Measurements from ENCODE around the gene ZDHHC11.

The ZDHHC11 gene

GRCh38 chr5:889075-889710 lies 38.4 kb upstream of the ZDHHC11 start:
- H3K4me3 ChIP-seq (ENCODE audit: low read depth, low read length), result no peak overlapping the region
- no peak for TF ChIP-seq CTCF (IDR thresholded peaks at IDR 0.05; ENCODE audit: insufficient read depth, low read depth, low read length, missing control alignments)
- DNase-seq (ENCODE audit: low read depth), result no peak

- DNase-seq (ENCODE audit: low read depth), result no peak
- H3K4me3 ChIP-seq (ENCODE audit: low read depth, low read length), result no peak overlapping the region
Observed at GRCh38 chr5:888638-889035, 37.9 kb upstream of the ZDHHC11 start.

DNA sequence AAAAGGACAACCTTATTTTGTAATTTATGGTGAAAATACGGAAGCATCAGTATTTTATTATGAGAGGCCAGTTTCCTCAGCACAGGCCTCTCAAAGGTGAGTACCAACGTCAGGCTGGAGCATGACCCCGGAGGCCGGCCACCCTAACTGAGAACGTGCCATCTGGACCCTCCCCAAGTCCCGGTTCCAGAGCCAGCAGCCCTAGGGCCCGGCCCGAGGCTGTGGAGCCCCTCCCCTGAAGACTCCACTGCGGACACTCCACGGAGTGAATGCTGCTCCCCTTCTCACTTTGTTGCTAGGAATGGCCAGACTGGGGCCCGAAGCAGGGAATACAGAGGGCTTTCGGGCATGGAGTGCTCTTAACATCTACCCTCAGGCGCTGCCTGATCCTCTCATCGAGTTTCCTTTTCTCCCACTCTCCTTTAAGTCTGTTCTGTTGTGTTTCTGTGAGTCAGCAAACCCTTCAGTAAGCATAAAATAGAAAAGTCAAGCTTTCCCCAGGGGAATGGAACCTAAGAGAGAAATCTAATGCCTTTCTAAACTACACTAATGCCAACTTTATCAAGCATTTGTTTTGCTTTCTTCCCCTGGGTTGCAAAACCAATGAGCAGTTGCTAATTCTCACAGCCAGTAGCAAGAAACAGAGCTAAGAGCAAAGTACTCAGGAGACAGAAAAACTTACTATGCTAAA lies 37.3 kb upstream of the ZDHHC11 start:
- TF ChIP-seq CTCF (IDR thresholded peaks at IDR 0.05; ENCODE audit: insufficient read depth, low read depth, low read length, missing control alignments), result no peak
- DNase-seq (ENCODE audit: low read depth), result no peak
- H3K4me3 ChIP-seq (ENCODE audit: low read depth, low read length), result no peak overlapping the region

More at GRCh38 chr5:888638-889035, 37.9 kb upstream of the ZDHHC11 start:
- no peak for TF ChIP-seq CTCF (IDR thresholded peaks at IDR 0.05; ENCODE audit: insufficient read depth, low read depth, low read length, missing control alignments)

DNA sequence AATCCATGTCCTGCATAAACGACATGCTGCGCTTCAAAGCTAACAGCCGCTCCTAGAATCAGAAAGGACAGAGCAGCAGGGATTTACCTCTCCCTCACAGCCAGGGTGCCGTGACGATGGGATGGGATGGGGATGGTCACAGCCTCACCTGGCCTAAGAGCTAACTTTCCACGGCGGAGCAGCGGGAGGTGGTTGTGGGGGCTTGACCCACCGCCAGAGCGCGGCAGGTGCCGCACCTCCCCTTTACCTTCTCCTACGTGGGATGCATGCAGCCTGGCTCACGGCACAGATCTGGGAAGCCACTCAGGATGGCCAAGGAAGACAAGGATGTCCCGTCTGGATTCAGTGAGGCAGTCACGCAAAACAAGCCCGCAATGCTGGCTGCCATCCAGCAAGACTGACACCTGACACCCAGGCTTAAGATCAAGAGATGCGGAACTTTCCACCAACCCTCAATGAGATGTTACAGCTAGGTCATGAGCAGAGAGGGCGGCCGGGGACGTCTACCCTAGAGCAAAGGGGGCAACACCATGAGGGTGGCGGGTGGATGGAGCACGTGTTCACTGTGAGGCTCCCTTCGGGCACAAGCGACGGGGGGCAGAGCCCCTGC lies 36.0 kb upstream of the ZDHHC11 start:
- no peak for TF ChIP-seq CTCF (IDR thresholded peaks at IDR 0.05; ENCODE audit: insufficient read depth, low read depth, low read length, missing control alignments)
- DNase-seq (ENCODE audit: low read depth), result no peak
- H3K4me3 ChIP-seq (ENCODE audit: low read depth, low read length), result no peak overlapping the region

- DNase-seq (ENCODE audit: low read depth), result no peak
- no peak for TF ChIP-seq CTCF (IDR thresholded peaks at IDR 0.05; ENCODE audit: insufficient read depth, low read depth, low read length, missing control alignments)
- no peak overlapping the region for H3K4me3 ChIP-seq (ENCODE audit: low read depth, low read length)
Observed at GRCh38 chr5:886036-886435, 35.2 kb upstream of the ZDHHC11 start.

DNA sequence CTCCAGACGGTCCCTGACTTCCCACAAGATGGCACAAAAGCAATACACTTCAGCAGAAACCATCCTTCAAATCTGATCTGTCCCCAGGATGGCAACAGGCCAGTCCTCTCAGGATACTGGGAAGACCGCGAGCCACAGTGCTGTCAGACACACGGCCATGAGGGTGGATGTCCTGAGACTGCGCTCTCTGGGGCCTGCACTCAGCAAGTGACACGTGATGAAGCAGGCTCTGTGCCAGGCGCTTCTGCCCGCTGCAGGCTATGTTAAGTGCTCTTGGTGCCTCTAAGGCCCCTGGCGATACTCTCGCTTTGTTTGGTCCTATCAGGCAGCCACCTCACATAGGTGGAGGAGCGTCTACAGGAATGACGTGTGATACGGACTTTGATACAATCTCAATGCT lies 34.7 kb upstream of the ZDHHC11 start:
- no peak overlapping the region for H3K4me3 ChIP-seq (ENCODE audit: low read depth, low read length)
- no peak for DNase-seq (ENCODE audit: low read depth)
- TF ChIP-seq CTCF (IDR thresholded peaks at IDR 0.05; ENCODE audit: insufficient read depth, low read depth, low read length, missing control alignments), result no peak
